22Rv1 (cell line): ENCODE measurements around the gene MT1A.

ENCODE experiments used
- CTCF ChIP-seq: fragments of 450-650 bp; IDR thresholded peaks from 2 replicates; pipeline ENCODE4 v1.5.1; 2017; ENCODE audit warnings: mild to moderate bottlenecking
- ZFX ChIP-seq: fragments of 450-650 bp; IDR thresholded peaks from 2 replicates; pipeline ENCODE4 v1.6.1; 2017; ENCODE audit warnings: antibody characterized with exemption, borderline replicate concordance

- TF ChIP-seq CTCF: no peak
- TF ChIP-seq ZFX: no peak
Observed at GRCh38 chr16:56670620-56670934, 32.1 kb downstream of the MT1A start.
